KMS-11 (cell line): ENCODE data around the gene PHF20.
A peak's percentile ranks its signal among the peaks of the same experiment; 100 is the strongest.
"Not testable (repeated sequence)": the region's sequence is repeated elsewhere in the genome, so short reads cannot be mapped to it uniquely, and the experiment has no call there.

Source experiments
- H2AFZ ChIP-seq: fragments of 200-600 bp; sonication (generic); 2 replicates; pipeline ENCODE4 v1.6.1; 2016; ENCODE audit warnings: antibody characterized with exemption, mixed run types, low read depth
- H3K27ac ChIP-seq: fragments of 200-600 bp; sonication (generic); 2 replicates; pipeline ENCODE4 v1.6.1; 2016; ENCODE audit warnings: mild to moderate bottlenecking, mixed run types
- H3K27me3 ChIP-seq: fragments of 200-600 bp; sonication (generic); 2 replicates; pipeline ENCODE4 v1.6.1; 2017; ENCODE audit warnings: mild to moderate bottlenecking, low read depth, mixed run types, moderate library complexity; ENCODE audit not compliant: insufficient read depth
- H3K36me3 ChIP-seq: fragments of 200-600 bp; sonication (generic); 2 replicates; pipeline ENCODE4 v1.6.1; 2017; ENCODE audit warnings: mild to moderate bottlenecking, mixed run types; ENCODE audit not compliant: insufficient read depth
- H3K4me1 ChIP-seq: fragments of 200-600 bp; sonication (generic); 2 replicates; pipeline ENCODE4 v1.6.1; 2016; ENCODE audit warnings: mild to moderate bottlenecking, low read depth, mixed run types; ENCODE audit not compliant: poor library complexity, severe bottlenecking
- H3K4me2 ChIP-seq: fragments of 200-600 bp; sonication (generic); 2 replicates; pipeline ENCODE4 v1.7.0; 2016; ENCODE audit warnings: mild to moderate bottlenecking, mixed run types
- H3K4me3 ChIP-seq: fragments of 200-600 bp; sonication (generic); IDR thresholded peaks from 2 replicates; pipeline ENCODE4 v1.6.1; 2017; ENCODE audit warnings: low read depth, low read length, mixed read lengths; ENCODE audit not compliant: insufficient read depth
- H3K79me2 ChIP-seq: fragments of 200-600 bp; sonication (generic); 2 replicates; pipeline ENCODE4 v1.6.1; 2016; ENCODE audit warnings: low read depth, mixed run types; ENCODE audit not compliant: insufficient read depth
- H3K9ac ChIP-seq: fragments of 200-600 bp; sonication (generic); 2 replicates; pipeline ENCODE4 v1.6.1; 2016; ENCODE audit warnings: mild to moderate bottlenecking, mixed run types
- H4K20me1 ChIP-seq: fragments of 200-600 bp; sonication (generic); 2 replicates; pipeline ENCODE4 v1.6.1; 2016; ENCODE audit warnings: mild to moderate bottlenecking, mixed run types; ENCODE audit not compliant: insufficient read depth
- CTCF ChIP-seq: fragments of 200-600 bp; sonication (generic); conservative IDR thresholded peaks from 2 replicates; pipeline ENCODE4 v1.6.1; 2017; ENCODE audit warnings: low read depth, mild to moderate bottlenecking, antibody characterized with exemption, low read length, moderate library complexity, mixed read lengths

The PHF20 gene

GRCh38 chr20:35743693-35744491 lies 27.9 kb upstream of the PHF20 start:
- Histone ChIP-seq H2AFZ (peak overlapping the region; percentile 4), H3K27me3 (no peaks in the 10 kb centered on the region), H4K20me1 (peaks cover 22% of the 10 kb centered on the region), H3K79me2 (peaks cover 47% of the 10 kb centered on the region), H3K4me2 (peak overlapping the region; percentile 83), H3K36me3 (peaks cover 19% of the 10 kb centered on the region; the same call in 1 of the 2 replicates), H3K9ac (peak overlapping the region; percentile 100), H3K4me3 (no peak overlapping the region), H3K27ac (peak overlapping the region; percentile 89), H3K4me1 (peaks cover 29% of the 10 kb centered on the region)
- TF ChIP-seq CTCF = no peak

GRCh38 chr20:35744492-35744841 lies 27.3 kb upstream of the PHF20 start:
- not testable (repeated sequence) for H2AFZ ChIP-seq, H3K27ac ChIP-seq, H3K4me2 ChIP-seq, H3K4me3 ChIP-seq, H3K27me3 ChIP-seq, H3K9ac ChIP-seq
- Histone ChIP-seq H3K79me2 (peaks cover 41% of the 10 kb centered on the region), H3K36me3 (peaks cover 13% of the 10 kb centered on the region; the same call in 1 of the 2 replicates), H3K4me1 (peaks cover 23% of the 10 kb centered on the region), H4K20me1 (peaks cover 16% of the 10 kb centered on the region)

- Histone ChIP-seq H3K79me2 (no peaks in the 10 kb centered on the region), H4K20me1 (no peaks in the 10 kb centered on the region), H3K27me3 (no peaks in the 10 kb centered on the region), H3K4me3 (no peak overlapping the region), H3K4me1 (no peaks in the 10 kb centered on the region), H3K9ac (no peak overlapping the region), H3K36me3 (no peaks in the 10 kb centered on the region), H2AFZ (no peak overlapping the region), H3K4me2 (no peak overlapping the region), H3K27ac (no peak overlapping the region)
- TF ChIP-seq CTCF = no peak
Measured at GRCh38 chr20:35750611-35751010, 21.2 kb upstream of the PHF20 start.

DNA sequence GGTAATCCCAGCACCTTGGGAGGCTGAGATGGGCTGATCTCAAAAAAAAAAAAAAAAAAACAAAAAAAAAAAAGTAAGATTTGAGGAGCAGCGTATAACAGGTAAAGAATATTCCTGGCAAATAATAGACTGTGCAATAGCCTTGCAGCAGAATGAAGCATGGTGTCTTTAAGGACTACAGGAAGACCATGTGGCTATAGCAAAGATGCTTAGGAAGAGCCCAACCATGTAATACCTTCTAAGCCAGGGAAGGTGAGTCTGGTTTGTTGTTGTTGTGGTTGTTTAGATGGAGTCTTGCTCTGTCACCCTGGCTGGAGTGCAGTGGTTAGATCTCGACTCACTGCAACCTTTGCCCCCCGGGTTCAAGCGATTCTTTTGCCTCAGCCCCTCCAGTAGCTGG lies 15.4 kb upstream of the PHF20 start:
- TF ChIP-seq CTCF = no peak
- no peak overlapping the region for H3K9ac ChIP-seq

GRCh38 chr20:35757098-35757705 lies 14.6 kb upstream of the PHF20 start:
- no peak overlapping the region for H3K4me3 ChIP-seq
- H3K27ac ChIP-seq = no peak overlapping the region
- no peaks in the 10 kb centered on the region for H3K79me2 ChIP-seq
- TF ChIP-seq CTCF = no peak
- no peak overlapping the region for H2AFZ ChIP-seq
- H3K36me3 ChIP-seq = no peaks in the 10 kb centered on the region
- no peak overlapping the region for H3K4me2 ChIP-seq
- H3K27me3 ChIP-seq = no peaks in the 10 kb centered on the region
- H3K4me1 ChIP-seq = no peaks in the 10 kb centered on the region
- H4K20me1 ChIP-seq = no peaks in the 10 kb centered on the region
- H3K9ac ChIP-seq = no peak overlapping the region

More for the DNA sequence above, 15.4 kb upstream of the PHF20 start:
- H3K4me2 ChIP-seq = no peak overlapping the region
- H3K27ac ChIP-seq = no peak overlapping the region
- H3K4me1 ChIP-seq = no peaks in the 10 kb centered on the region
- no peak overlapping the region for H2AFZ ChIP-seq
- no peak overlapping the region for H3K4me3 ChIP-seq
- no peaks in the 10 kb centered on the region for H3K79me2 ChIP-seq
- no peaks in the 10 kb centered on the region for H3K27me3 ChIP-seq
- H4K20me1 ChIP-seq = no peaks in the 10 kb centered on the region
- H3K36me3 ChIP-seq = no peaks in the 10 kb centered on the region

- H3K9ac ChIP-seq = not testable (repeated sequence)
Measured at GRCh38 chr20:35761548-35761947, 10.3 kb upstream of the PHF20 start.

More at GRCh38 chr20:35761548-35761947, 10.3 kb upstream of the PHF20 start:
- H4K20me1 ChIP-seq, H3K79me2 ChIP-seq, H3K27me3 ChIP-seq, H3K4me3 ChIP-seq, H3K4me2 ChIP-seq, H3K36me3 ChIP-seq, H3K27ac ChIP-seq, H3K4me1 ChIP-seq, H2AFZ ChIP-seq: not testable (repeated sequence)
